Spinal cord (tissue), 10 donors: Measurements from ENCODE around the gene MRPL50. TPM values are rescaled to one million over a fixed set of nuclear protein-coding genes. Genes with fewer than 3 reads are reported as not detected.

Experiments
- DNase-seq, 6 donors: peaks; one replicate each; pipeline versions ENCODE4 v3.0.0 to v3.0.0-alpha.2; 2013 to 2015; ENCODE audit warnings: low spot score in 6 of 6, low read depth in 4 of 6
- H3K27ac ChIP-seq: one replicate; pipeline ENCODE4 v1.5.1; 2013; ENCODE audit warnings: low read depth, low read length, control low read depth
- H3K27me3 ChIP-seq: one replicate; pipeline ENCODE4 v1.6.1; 2013; ENCODE audit warnings: low read length; ENCODE audit not compliant: control insufficient read depth, insufficient read depth
- H3K36me3 ChIP-seq: one replicate; pipeline ENCODE4 v1.6.1; 2013; ENCODE audit warnings: low read length; ENCODE audit not compliant: control insufficient read depth, insufficient read depth
- H3K4me1 ChIP-seq: one replicate; pipeline ENCODE4 v1.6.1; 2013; ENCODE audit warnings: low read length; ENCODE audit not compliant: control insufficient read depth, insufficient read depth
- H3K4me3 ChIP-seq: one replicate; pipeline ENCODE4 v1.5.1; 2013; ENCODE audit warnings: low read depth, low read length, control low read depth
- H3K9me3 ChIP-seq: one replicate; pipeline ENCODE4 v1.6.1; 2013; ENCODE audit warnings: low read length; ENCODE audit not compliant: control insufficient read depth, insufficient read depth
- WGBS: methylation state at CpG from one replicate; pipeline ENCODE4 v1.1.5; 2013; ENCODE audit warnings: missing lambda C conversion rate; ENCODE audit not compliant: insufficient coverage; 5-methylcytosine and 5-hydroxymethylcytosine counted together
- polyA plus RNA-seq, 2 donors: library from polyadenylated mRNA; unstranded; fragments of 120-200 nt; gene quantifications; one replicate each; pipeline ENCODE4 v1.2.1, GENCODE V29; 2013; ENCODE audit not compliant: insufficient read length in 2 of 2
- total RNA-seq, 2 donors: library from RNA; depleted of rRNA in 1 of 2; stranded (reverse); fragments of 120-200 nt in 1 of 2; fragments of >200 nt in 1 of 2; gene quantifications; one replicate each; pipeline versions ENCODE4 v1.2.3 to v1.2.4, GENCODE V29; 2013 to 2014
- donor health status: healthy.

The MRPL50 gene
- total and polyA plus RNA-seq, 4 donors: 20.2 to 40.6 (median 24.8) TPM

GRCh38 chr9:101369286-101369685 lies 29.1 kb downstream of the MRPL50 start:
- no peak overlapping the region for H3K27ac ChIP-seq
- DNase-seq: no peak
- no peaks in the 10 kb centered on the region for H3K27me3 ChIP-seq
- H3K9me3 ChIP-seq: peaks cover 2% of the 10 kb centered on the region
- no peaks in the 10 kb centered on the region for H3K36me3 ChIP-seq
- no CpG with 5 or more reads among the region's 2 CpGs for WGBS
- H3K4me3 ChIP-seq: no peak overlapping the region
- H3K4me1 ChIP-seq: no peaks in the 10 kb centered on the region

GRCh38 chr9:101367323-101367722 lies 31.1 kb downstream of the MRPL50 start:
- Histone ChIP-seq H3K27ac (no peak overlapping the region), H3K4me1 (no peaks in the 10 kb centered on the region), H3K4me3 (no peak overlapping the region), H3K9me3 (peaks cover 2% of the 10 kb centered on the region), H3K27me3 (no peaks in the 10 kb centered on the region), H3K36me3 (no peaks in the 10 kb centered on the region)
- no peak for DNase-seq
- 100% methylated on average over 1 of the region's 3 CpGs for WGBS

- Histone ChIP-seq H3K4me3 (no peak overlapping the region), H3K9me3 (no peaks in the 10 kb centered on the region), H3K4me1 (no peaks in the 10 kb centered on the region), H3K36me3 (no peaks in the 10 kb centered on the region), H3K27me3 (no peaks in the 10 kb centered on the region), H3K27ac (no peak overlapping the region)
- WGBS: no CpG with 5 or more reads among the region's 5 CpGs
- no peak for DNase-seq
Observed at GRCh38 chr9:101366038-101366756, 32.2 kb downstream of the MRPL50 start.

- no peak for DNase-seq
Observed at GRCh38 chr9:101365181-101365580, 33.2 kb downstream of the MRPL50 start.

GRCh38 chr9:101362450-101362849 lies 36.0 kb downstream of the MRPL50 start:
- no peak overlapping the region for H3K4me3 ChIP-seq
- H3K36me3 ChIP-seq: no peaks in the 10 kb centered on the region
- WGBS: 94% methylated on average over 2 of the region's 5 CpGs
- no peaks in the 10 kb centered on the region for H3K4me1 ChIP-seq
- no peak overlapping the region for H3K27ac ChIP-seq
- no peak for DNase-seq
- H3K9me3 ChIP-seq: no peaks in the 10 kb centered on the region
- no peaks in the 10 kb centered on the region for H3K27me3 ChIP-seq

More at GRCh38 chr9:101365181-101365580, 33.2 kb downstream of the MRPL50 start:
- no peak overlapping the region for H3K27ac ChIP-seq
- H3K36me3 ChIP-seq: no peaks in the 10 kb centered on the region
- H3K27me3 ChIP-seq: no peaks in the 10 kb centered on the region
- H3K4me1 ChIP-seq: no peaks in the 10 kb centered on the region
- H3K4me3 ChIP-seq: no peak overlapping the region
- no peaks in the 10 kb centered on the region for H3K9me3 ChIP-seq

GRCh38 chr9:101360647-101361046 lies 37.8 kb downstream of the MRPL50 start:
- Histone ChIP-seq H3K36me3 (no peaks in the 10 kb centered on the region), H3K27ac (no peak overlapping the region), H3K4me1 (no peaks in the 10 kb centered on the region), H3K4me3 (no peak overlapping the region), H3K27me3 (no peaks in the 10 kb centered on the region), H3K9me3 (no peaks in the 10 kb centered on the region)
- no peak for DNase-seq

- DNase-seq: no peak
- WGBS: no CpG with 5 or more reads among the region's 1 CpG
Observed at GRCh38 chr9:101359679-101360078, 38.7 kb downstream of the MRPL50 start.

GRCh38 chr9:101356619-101357018 lies 41.8 kb downstream of the MRPL50 start:
- H3K9me3 ChIP-seq: no peaks in the 10 kb centered on the region
- no peaks in the 10 kb centered on the region for H3K4me1 ChIP-seq
- no peaks in the 10 kb centered on the region for H3K36me3 ChIP-seq
- no peak overlapping the region for H3K27ac ChIP-seq
- H3K4me3 ChIP-seq: no peak overlapping the region
- no peaks in the 10 kb centered on the region for H3K27me3 ChIP-seq
- 44% methylated on average over 1 of the region's 1 CpG for WGBS
- no peak for DNase-seq

More at GRCh38 chr9:101359679-101360078, 38.7 kb downstream of the MRPL50 start:
- Histone ChIP-seq H3K36me3 (no peaks in the 10 kb centered on the region), H3K4me3 (no peak overlapping the region), H3K4me1 (no peaks in the 10 kb centered on the region), H3K27ac (no peak overlapping the region), H3K27me3 (no peaks in the 10 kb centered on the region), H3K9me3 (no peaks in the 10 kb centered on the region)

GRCh38 chr9:101354765-101355708 lies 43.4 kb downstream of the MRPL50 start:
- Histone ChIP-seq H3K4me1 (no peaks in the 10 kb centered on the region), H3K27me3 (no peaks in the 10 kb centered on the region), H3K9me3 (no peaks in the 10 kb centered on the region), H3K36me3 (no peaks in the 10 kb centered on the region), H3K4me3 (no peak overlapping the region), H3K27ac (no peak overlapping the region)
- no peak for DNase-seq
- 100% methylated on average over 3 of the region's 7 CpGs for WGBS
